GM12873 (cell line): ENCODE data around the gene FBXL4.

Source experiments
- CTCF ChIP-seq: IDR thresholded peaks from 2 replicates; pipeline ENCODE4 v1.5.1; 2012; ENCODE audit warnings: low read depth, mild to moderate bottlenecking, moderate library complexity, low read length, control low read depth; ENCODE audit not compliant: insufficient read depth; ENCODE audit errors: missing control alignments

FBXL4 gene

GRCh38 chr6:98821756-98822405 lies 125.9 kb downstream of the FBXL4 start:
- no peak for TF ChIP-seq CTCF
